ENCODE results near the gene TMEM175. TPM values are rescaled to one million over a fixed set of nuclear protein-coding genes. Genes with fewer than 3 reads are reported as not detected.

TMEM175 gene
- total and polyA plus RNA-seq, 2 of the 13 experiments (the other 11 are each of a cell fraction or from before 2014, with no cell fraction given), result 5.1 to 9.9 TPM

- peak; percentile 43; the same call in 1 of the 2 replicates for TF ChIP-seq ZNF230 (CRISPR knock-in tag; IDR thresholded peaks at IDR 0.05)
- TF ChIP-seq ZKSCAN1 (IDR thresholded peaks at IDR 0.05; ENCODE audit: low read length), result no peak
- no peak; the same call in 1 of the 2 replicates for TF ChIP-seq ZNF253 (CRISPR knock-in tag; IDR thresholded peaks at IDR 0.05; ENCODE audit: borderline replicate concordance)
- peak; percentile 48; the same call in 1 of the 2 replicates for TF ChIP-seq ZNF274 (CRISPR knock-in tag; IDR thresholded peaks at IDR 0.05)
- no peak for TF ChIP-seq IKZF1 (IDR thresholded peaks at IDR 0.05)
- TF ChIP-seq SIN3A (IDR thresholded peaks at IDR 0.05; ENCODE audit: borderline replicate concordance, low read depth, low read length), result peak; percentile 67; the same call in 1 of the 2 replicates
- peak; percentile 76 for TF ChIP-seq HMG20B (CRISPR knock-in tag; conservative IDR thresholded peaks at IDR 0.05)
- TF ChIP-seq, protein P1, sequence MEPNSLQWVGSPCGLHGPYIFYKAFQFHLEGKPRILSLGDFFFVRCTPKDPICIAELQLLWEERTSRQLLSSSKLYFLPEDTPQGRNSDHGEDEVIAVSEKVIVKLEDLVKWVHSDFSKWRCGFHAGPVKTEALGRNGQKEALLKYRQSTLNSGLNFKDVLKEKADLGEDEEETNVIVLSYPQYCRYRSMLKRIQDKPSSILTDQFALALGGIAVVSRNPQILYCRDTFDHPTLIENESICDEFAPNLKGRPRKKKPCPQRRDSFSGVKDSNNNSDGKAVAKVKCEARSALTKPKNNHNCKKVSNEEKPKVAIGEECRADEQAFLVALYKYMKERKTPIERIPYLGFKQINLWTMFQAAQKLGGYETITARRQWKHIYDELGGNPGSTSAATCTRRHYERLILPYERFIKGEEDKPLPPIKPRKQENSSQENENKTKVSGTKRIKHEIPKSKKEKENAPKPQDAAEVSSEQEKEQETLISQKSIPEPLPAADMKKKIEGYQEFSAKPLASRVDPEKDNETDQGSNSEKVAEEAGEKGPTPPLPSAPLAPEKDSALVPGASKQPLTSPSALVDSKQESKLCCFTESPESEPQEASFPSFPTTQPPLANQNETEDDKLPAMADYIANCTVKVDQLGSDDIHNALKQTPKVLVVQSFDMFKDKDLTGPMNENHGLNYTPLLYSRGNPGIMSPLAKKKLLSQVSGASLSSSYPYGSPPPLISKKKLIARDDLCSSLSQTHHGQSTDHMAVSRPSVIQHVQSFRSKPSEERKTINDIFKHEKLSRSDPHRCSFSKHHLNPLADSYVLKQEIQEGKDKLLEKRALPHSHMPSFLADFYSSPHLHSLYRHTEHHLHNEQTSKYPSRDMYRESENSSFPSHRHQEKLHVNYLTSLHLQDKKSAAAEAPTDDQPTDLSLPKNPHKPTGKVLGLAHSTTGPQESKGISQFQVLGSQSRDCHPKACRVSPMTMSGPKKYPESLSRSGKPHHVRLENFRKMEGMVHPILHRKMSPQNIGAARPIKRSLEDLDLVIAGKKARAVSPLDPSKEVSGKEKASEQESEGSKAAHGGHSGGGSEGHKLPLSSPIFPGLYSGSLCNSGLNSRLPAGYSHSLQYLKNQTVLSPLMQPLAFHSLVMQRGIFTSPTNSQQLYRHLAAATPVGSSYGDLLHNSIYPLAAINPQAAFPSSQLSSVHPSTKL (CRISPR knock-in tag; IDR thresholded peaks at IDR 0.05), result peak; percentile 92
- peak; percentile 49; the same call in 1 of the 2 replicates for TF ChIP-seq RFXAP (CRISPR knock-in tag; IDR thresholded peaks at IDR 0.05; ENCODE audit: borderline replicate concordance)
- no peak for TF ChIP-seq CAMTA2 (CRISPR knock-in tag; IDR thresholded peaks at IDR 0.05; ENCODE audit: borderline replicate concordance)
- no peak for TF ChIP-seq ELK4 (CRISPR knock-in tag; IDR thresholded peaks at IDR 0.05; ENCODE audit: borderline replicate concordance)
- no peak for TF ChIP-seq ATM (IDR thresholded peaks at IDR 0.05; ENCODE audit: borderline replicate concordance)
- TF ChIP-seq ZNF354B (CRISPR knock-in tag; IDR thresholded peaks at IDR 0.05), result no peak
- peak; percentile 71; the same call in 1 of the 2 replicates for TF ChIP-seq PHF20 (CRISPR knock-in tag; IDR thresholded peaks at IDR 0.05)
- no peak; the same call in 1 of the 2 replicates for TF ChIP-seq HMGXB3 (CRISPR knock-in tag; IDR thresholded peaks at IDR 0.05; ENCODE audit: borderline replicate concordance)
- TF ChIP-seq SMARCC2 (IDR thresholded peaks at IDR 0.05), result no peak
Observed at GRCh38 chr4:992297-993110, 60.2 kb downstream of the TMEM175 start (continued).

All from HepG2 (cell line).